HL-60 (cell line): ENCODE data around the gene C3.

ENCODE experiments used
- DNase-seq, 2 experiments: peaks; one replicate each; pipeline ENCODE4 v3.0.0-alpha.2; 2010 to 2020; ENCODE audit warnings: low read depth in 1 of 2, low spot score in 1 of 2
- H3K27ac ChIP-seq: fragments of 250-450 bp; sonication (Bioruptor Pico); replicated peaks from 2 replicates; pipeline ENCODE4 v1.5.1; 2020; ENCODE audit warnings: mild to moderate bottlenecking, moderate library complexity
- H3K27me3 ChIP-seq: fragments of 250-450 bp; sonication (Bioruptor Pico); 2 replicates; pipeline ENCODE4 v1.5.1; 2021; ENCODE audit warnings: mild to moderate bottlenecking, moderate library complexity; ENCODE audit not compliant: insufficient read depth, poor library complexity, severe bottlenecking
- H3K4me3 ChIP-seq: replicated peaks from 2 replicates; pipeline ENCODE4 v1.5.1; 2011; ENCODE audit warnings: mild to moderate bottlenecking, control low read depth, low read length; ENCODE audit not compliant: insufficient read depth
- GABPA ChIP-seq: IDR thresholded peaks from 2 replicates; pipeline ENCODE4 v1.6.1; 2012; ENCODE audit warnings: low read depth
- POLR2AphosphoS5 ChIP-seq: IDR thresholded peaks from 2 replicates; pipeline ENCODE4 v1.6.1; 2012; ENCODE audit warnings: low read depth
- SPI1 ChIP-seq: IDR thresholded peaks from 2 replicates; pipeline ENCODE4 v1.6.1; 2012; ENCODE audit warnings: low read depth, mild to moderate bottlenecking, borderline replicate concordance
- TF ChIP-seq, protein P1 (sequence below): IDR thresholded peaks from 2 replicates; pipeline ENCODE4 v1.6.1; 2012; ENCODE audit warnings: low read depth; ENCODE audit not compliant: insufficient replicate concordance
- TF ChIP-seq, protein P2 (sequence below): IDR thresholded peaks from one replicate; pipeline ENCODE4 v1.5.1; 2011; ENCODE audit warnings: low read length, control low read depth, inconsistent platforms; ENCODE audit not compliant: insufficient read depth

Gene C3

DNA sequence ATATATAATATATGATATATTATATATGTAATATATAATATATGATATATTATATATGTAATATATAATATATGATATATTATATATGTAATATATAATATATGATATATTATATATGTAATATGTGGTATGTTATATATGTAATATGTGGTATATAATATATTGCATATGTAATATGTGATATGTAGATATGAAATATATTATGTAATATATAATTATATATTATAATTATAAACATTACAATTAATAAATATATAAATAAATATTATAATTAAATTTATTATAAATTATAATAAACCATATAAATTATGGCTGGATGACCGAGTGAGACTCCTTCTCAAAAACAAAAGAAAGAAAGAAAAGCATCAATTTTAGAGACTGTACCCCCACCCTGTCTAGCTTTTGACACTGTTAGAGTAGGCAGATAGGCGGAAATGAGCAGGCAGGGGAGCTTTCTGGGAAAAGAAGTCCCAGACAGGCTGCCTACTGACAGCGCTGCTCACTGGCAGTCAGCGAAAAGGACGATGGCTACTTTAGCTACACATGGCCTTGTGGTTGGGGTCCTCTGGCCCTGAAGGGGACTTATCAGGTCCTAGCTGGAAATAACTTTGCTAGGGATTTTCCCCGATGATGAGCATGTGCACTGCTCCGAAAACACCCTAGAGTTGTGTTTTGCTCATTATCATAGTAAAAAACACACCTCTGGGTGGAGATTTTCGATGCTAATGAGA, 19.7 kb downstream of the C3 start:
- H3K27me3 ChIP-seq: no peaks in the 10 kb centered on the region
- no peak for DNase-seq
- no peak overlapping the region for H3K4me3 ChIP-seq
- no peak overlapping the region for H3K27ac ChIP-seq
- TF ChIP-seq SPI1 (no peak), GABPA (no peak), POLR2AphosphoS5 (no peak)
- TF ChIP-seq, protein P1, sequence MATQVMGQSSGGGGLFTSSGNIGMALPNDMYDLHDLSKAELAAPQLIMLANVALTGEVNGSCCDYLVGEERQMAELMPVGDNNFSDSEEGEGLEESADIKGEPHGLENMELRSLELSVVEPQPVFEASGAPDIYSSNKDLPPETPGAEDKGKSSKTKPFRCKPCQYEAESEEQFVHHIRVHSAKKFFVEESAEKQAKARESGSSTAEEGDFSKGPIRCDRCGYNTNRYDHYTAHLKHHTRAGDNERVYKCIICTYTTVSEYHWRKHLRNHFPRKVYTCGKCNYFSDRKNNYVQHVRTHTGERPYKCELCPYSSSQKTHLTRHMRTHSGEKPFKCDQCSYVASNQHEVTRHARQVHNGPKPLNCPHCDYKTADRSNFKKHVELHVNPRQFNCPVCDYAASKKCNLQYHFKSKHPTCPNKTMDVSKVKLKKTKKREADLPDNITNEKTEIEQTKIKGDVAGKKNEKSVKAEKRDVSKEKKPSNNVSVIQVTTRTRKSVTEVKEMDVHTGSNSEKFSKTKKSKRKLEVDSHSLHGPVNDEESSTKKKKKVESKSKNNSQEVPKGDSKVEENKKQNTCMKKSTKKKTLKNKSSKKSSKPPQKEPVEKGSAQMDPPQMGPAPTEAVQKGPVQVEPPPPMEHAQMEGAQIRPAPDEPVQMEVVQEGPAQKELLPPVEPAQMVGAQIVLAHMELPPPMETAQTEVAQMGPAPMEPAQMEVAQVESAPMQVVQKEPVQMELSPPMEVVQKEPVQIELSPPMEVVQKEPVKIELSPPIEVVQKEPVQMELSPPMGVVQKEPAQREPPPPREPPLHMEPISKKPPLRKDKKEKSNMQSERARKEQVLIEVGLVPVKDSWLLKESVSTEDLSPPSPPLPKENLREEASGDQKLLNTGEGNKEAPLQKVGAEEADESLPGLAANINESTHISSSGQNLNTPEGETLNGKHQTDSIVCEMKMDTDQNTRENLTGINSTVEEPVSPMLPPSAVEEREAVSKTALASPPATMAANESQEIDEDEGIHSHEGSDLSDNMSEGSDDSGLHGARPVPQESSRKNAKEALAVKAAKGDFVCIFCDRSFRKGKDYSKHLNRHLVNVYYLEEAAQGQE: no peak
- TF ChIP-seq, protein P2, sequence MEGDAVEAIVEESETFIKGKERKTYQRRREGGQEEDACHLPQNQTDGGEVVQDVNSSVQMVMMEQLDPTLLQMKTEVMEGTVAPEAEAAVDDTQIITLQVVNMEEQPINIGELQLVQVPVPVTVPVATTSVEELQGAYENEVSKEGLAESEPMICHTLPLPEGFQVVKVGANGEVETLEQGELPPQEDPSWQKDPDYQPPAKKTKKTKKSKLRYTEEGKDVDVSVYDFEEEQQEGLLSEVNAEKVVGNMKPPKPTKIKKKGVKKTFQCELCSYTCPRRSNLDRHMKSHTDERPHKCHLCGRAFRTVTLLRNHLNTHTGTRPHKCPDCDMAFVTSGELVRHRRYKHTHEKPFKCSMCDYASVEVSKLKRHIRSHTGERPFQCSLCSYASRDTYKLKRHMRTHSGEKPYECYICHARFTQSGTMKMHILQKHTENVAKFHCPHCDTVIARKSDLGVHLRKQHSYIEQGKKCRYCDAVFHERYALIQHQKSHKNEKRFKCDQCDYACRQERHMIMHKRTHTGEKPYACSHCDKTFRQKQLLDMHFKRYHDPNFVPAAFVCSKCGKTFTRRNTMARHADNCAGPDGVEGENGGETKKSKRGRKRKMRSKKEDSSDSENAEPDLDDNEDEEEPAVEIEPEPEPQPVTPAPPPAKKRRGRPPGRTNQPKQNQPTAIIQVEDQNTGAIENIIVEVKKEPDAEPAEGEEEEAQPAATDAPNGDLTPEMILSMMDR: no peak

DNA sequence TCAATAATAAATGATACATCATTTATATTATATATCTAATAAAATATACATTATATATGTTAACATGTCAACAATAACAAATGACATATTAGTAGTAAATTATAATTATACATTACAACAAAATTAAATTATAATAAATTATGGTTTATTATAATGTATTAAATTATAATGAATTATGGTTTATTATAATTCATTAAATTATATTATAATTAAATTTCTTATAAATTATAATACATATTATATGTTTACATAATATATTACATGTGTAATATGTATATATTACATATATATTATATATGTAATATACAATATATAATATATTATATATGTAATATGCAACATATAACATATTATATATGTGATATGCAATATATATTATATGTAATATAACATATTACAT, 20.5 kb downstream of the C3 start:
- Histone ChIP-seq H3K27ac (no peak overlapping the region), H3K27me3 (no peaks in the 10 kb centered on the region), H3K4me3 (no peak overlapping the region)
- TF ChIP-seq, protein P2: no peak
- no peak for TF ChIP-seq GABPA
- no peak for TF ChIP-seq POLR2AphosphoS5
- TF ChIP-seq, protein P1: no peak
- TF ChIP-seq SPI1: no peak
- no peak for DNase-seq

DNA sequence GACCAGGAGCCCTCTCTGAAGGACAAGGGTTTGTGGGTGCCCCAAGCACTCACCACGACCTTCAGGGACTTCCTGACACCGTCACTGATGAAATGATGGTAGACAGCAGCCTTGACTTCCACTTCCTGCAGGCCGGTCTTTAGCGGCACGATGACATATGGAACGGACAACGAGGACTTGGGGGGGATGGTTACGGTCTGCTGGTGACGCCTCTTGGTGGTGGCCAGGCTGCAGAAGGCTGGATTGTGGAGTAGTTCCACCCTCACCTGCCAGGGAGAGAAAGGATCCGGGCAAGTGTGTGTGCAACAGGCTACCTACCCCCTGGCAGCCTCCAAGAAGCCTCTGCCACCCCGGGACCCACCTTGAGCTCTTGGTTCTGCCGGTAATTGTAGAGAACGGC, 23.2 kb downstream of the C3 start:
- Histone ChIP-seq H3K27ac (no peak overlapping the region), H3K27me3 (no peaks in the 10 kb centered on the region), H3K4me3 (no peak overlapping the region)
- no peak for DNase-seq
- TF ChIP-seq SPI1: no peak
- no peak for TF ChIP-seq GABPA
- TF ChIP-seq, protein P2: no peak
- TF ChIP-seq POLR2AphosphoS5: no peak
- TF ChIP-seq, protein P1: no peak
